Lower leg skin (tissue), 4 donors: ENCODE measurements around the gene SMIM32. TPM values are rescaled to one million over a fixed set of nuclear protein-coding genes. Genes with fewer than 3 reads are reported as not detected.

Source experiments
- DNase-seq, 2 donors: peaks; one replicate each; pipeline ENCODE4 v3.0.0-alpha.2; 2019; ENCODE audit warnings: low spot score in 2 of 2
- H3K4me3 ChIP-seq: fragments of 200-600 bp; sonication (generic); 2 replicates; pipeline ENCODE4 v1.5.1; 2017; ENCODE audit warnings: mild to moderate bottlenecking, low read depth; ENCODE audit not compliant: poor library complexity, severe bottlenecking
- CTCF ChIP-seq, 3 donors: fragments of 450-650 bp; IDR thresholded peaks; one replicate each; pipeline ENCODE4 v1.5.1; 2016; ENCODE audit warnings: antibody characterized with exemption in 3 of 3, mild to moderate bottlenecking in 3 of 3, moderate library complexity in 2 of 3
- POLR2A ChIP-seq, 2 donors: fragments of 450-650 bp; IDR thresholded peaks; one replicate each; pipeline ENCODE4 v1.6.1; 2016 to 2017; ENCODE audit warnings: antibody characterized with exemption in 2 of 2, mild to moderate bottlenecking in 1 of 2, moderate library complexity in 1 of 2
- WGBS, 2 donors: methylation state at CpG; one replicate each; pipeline ENCODE4 v1.1.5; 2018; 5-methylcytosine and 5-hydroxymethylcytosine counted together
- intact Hi-C: fragments of 100-400 bp; cut with DNase I; formaldehyde crosslinking; loops from one replicate; pipeline ENCODE4 v1.15.0; 2023; ENCODE audit warnings: low total_unique reads
- total RNA-seq, 4 donors: library from RNA; depleted of rRNA; stranded (reverse); fragments of >200 nt; gene quantifications; one replicate each; pipeline ENCODE4 v1.1.0, GENCODE V29; 2016

Gene SMIM32
- total RNA-seq, 4 donors from 2014 or later = not detected

- H3K4me3 ChIP-seq = no peak overlapping the region
- TF ChIP-seq CTCF (IDR thresholded peaks at IDR 0.05) (no peak), POLR2A (IDR thresholded peaks at IDR 0.05) (no peak)
- peak in 1 of 2 donors; percentile 12 for DNase-seq
- 0 to 1% methylated on average over 11 to 17 of the region's 56 CpGs for WGBS, 2 donors
- intact Hi-C loops = no loop called here
These were observed 892 bp downstream of the SMIM32 start for GRCh38 chr5:136192015-136192525.

- TF ChIP-seq POLR2A (IDR thresholded peaks at IDR 0.05) (no peak), CTCF (IDR thresholded peaks at IDR 0.05) (no peak)
- peak in 1 of 2 donors; percentile 76 for DNase-seq
- intact Hi-C loops = no loop called here
- no peak overlapping the region for H3K4me3 ChIP-seq
- 20 to 23% methylated on average over 36 to 43 of the region's 44 CpGs for WGBS, 2 donors
These were observed 1.5 kb downstream of the SMIM32 start for GRCh38 chr5:136191304-136192014.

GRCh38 chr5:136190904-136191303 is 2.1 kb downstream of the SMIM32 start:
- no peak overlapping the region for H3K4me3 ChIP-seq
- TF ChIP-seq POLR2A (IDR thresholded peaks at IDR 0.05) (no peak), CTCF (IDR thresholded peaks at IDR 0.05) (no peak)
- intact Hi-C loops = no loop called here
- 13 to 17% methylated on average over 1 of the region's 1 CpG for whole genome bisulfite sequencing, 2 donors
- no peak for DNase-seq

- intact Hi-C loops = no loop called here
- no peak for DNase-seq
- 18 to 43% methylated on average over 5 of the region's 5 CpGs for WGBS, 2 donors
- TF ChIP-seq CTCF (IDR thresholded peaks at IDR 0.05) (no peak), POLR2A (IDR thresholded peaks at IDR 0.05) (no peak)
- H3K4me3 ChIP-seq = no peak overlapping the region
These were observed 2.8 kb downstream of the SMIM32 start for GRCh38 chr5:136190091-136190720.

- WGBS, 2 donors = 92 to 94% methylated on average over 7 of the region's 7 CpGs
- intact Hi-C loops = no loop called here
- no peak for TF ChIP-seq POLR2A (IDR thresholded peaks at IDR 0.05)
- TF ChIP-seq CTCF (IDR thresholded peaks at IDR 0.05) = no peak
- H3K4me3 ChIP-seq = no peak overlapping the region
- peak in 1 of 2 donors; percentile 74 for DNase-seq
These were observed 4.1 kb downstream of the SMIM32 start for GRCh38 chr5:136188859-136189258.
